GM10266 (cell line): ENCODE results near the gene KREMEN1.

ENCODE experiments used
- DNase-seq: peaks from one replicate; pipeline ENCODE4 v3.0.0; 2012; ENCODE audit errors: extremely low spot score
- TF ChIP-seq, protein P1 (sequence below): IDR thresholded peaks from 2 replicates; pipeline ENCODE4 v1.5.1; 2012; ENCODE audit warnings: mild to moderate bottlenecking, low read depth; ENCODE audit not compliant: control insufficient read depth, insufficient read depth; ENCODE audit errors: missing control alignments

The KREMEN1 gene

DNA sequence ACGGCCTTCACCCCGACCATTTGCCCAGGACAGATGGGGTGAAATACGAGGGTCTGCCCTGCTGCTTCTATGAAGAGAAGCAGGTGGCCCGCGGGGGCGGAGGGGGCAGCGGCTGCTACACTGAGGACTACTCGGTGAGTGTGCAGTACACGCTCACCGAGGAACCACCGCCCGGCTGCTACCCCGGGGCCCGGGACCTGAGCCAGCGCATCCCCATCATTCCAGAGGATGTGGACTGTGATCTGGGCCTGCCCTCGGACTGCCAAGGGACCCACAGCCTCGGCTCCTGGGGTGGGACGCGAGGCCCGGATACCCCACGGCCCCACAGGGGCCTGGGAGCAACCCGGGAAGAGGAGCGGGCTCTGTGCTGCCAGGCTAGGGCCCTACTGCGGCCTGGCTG, 22.4 kb upstream of the KREMEN1 start:
- TF ChIP-seq, protein P1, sequence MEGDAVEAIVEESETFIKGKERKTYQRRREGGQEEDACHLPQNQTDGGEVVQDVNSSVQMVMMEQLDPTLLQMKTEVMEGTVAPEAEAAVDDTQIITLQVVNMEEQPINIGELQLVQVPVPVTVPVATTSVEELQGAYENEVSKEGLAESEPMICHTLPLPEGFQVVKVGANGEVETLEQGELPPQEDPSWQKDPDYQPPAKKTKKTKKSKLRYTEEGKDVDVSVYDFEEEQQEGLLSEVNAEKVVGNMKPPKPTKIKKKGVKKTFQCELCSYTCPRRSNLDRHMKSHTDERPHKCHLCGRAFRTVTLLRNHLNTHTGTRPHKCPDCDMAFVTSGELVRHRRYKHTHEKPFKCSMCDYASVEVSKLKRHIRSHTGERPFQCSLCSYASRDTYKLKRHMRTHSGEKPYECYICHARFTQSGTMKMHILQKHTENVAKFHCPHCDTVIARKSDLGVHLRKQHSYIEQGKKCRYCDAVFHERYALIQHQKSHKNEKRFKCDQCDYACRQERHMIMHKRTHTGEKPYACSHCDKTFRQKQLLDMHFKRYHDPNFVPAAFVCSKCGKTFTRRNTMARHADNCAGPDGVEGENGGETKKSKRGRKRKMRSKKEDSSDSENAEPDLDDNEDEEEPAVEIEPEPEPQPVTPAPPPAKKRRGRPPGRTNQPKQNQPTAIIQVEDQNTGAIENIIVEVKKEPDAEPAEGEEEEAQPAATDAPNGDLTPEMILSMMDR: no peak
- no peak for DNase-seq

DNA sequence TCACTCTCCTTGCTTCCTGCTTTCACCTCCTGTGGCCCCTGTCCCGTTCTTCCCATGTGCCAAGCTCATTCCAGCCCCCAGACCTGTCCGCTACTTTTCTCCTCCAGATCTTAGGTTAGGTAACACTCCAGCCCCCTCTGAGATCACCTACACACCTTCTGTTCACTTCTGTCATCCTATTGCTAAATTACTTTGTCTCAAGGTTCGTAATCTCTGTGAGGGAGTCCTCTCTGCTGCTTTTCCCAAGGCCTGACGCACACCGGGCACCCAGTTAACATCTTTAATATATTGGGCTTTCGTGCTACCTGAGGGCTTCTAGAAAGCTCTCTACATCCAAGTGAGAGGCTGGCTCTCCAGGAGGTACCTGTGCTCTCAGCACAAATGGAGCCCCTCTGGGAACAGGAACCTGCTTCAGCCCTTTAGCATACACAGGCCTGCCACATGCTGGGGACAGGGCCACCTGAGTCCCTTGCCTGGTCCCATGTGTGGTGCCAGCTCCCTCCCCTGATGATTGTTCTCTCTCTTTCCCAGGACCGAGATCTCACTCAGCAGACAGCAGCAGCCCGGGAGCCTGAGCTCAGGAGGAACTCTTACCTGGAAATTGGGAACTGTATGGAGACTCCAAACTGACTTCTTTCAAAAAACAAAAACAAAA, 19.7 kb upstream of the KREMEN1 start:
- TF ChIP-seq, protein P1: no peak

DNA sequence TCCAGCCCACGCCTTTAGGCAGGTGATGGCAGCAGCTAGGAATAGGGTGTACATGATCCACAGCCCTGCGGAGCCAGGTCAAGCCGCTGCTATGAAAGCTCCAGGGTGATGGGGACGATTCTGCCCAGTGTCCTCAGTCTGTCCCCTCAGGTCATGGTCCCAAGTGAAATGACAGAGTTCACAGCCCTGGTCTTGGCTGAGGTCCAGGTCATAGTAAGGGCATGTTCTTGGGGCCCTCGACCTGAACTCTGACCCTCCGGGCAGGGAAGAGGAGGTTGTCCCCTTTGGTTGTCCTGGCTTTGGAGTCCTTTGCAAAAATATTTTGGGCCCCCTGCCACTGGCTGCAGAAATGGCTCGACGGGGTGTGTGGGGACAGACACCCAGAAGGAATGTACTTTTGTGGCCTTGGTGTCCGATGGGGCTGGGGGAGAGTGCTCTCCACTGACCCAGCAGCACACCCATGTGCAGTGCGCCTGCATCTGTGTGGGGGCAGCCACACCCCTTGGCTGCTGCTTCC, 18.5 kb upstream of the KREMEN1 start:
- TF ChIP-seq, protein P1: no peak
- no peak for DNase-seq

More for the DNA sequence above, 19.7 kb upstream of the KREMEN1 start:
- no peak for DNase-seq

DNA sequence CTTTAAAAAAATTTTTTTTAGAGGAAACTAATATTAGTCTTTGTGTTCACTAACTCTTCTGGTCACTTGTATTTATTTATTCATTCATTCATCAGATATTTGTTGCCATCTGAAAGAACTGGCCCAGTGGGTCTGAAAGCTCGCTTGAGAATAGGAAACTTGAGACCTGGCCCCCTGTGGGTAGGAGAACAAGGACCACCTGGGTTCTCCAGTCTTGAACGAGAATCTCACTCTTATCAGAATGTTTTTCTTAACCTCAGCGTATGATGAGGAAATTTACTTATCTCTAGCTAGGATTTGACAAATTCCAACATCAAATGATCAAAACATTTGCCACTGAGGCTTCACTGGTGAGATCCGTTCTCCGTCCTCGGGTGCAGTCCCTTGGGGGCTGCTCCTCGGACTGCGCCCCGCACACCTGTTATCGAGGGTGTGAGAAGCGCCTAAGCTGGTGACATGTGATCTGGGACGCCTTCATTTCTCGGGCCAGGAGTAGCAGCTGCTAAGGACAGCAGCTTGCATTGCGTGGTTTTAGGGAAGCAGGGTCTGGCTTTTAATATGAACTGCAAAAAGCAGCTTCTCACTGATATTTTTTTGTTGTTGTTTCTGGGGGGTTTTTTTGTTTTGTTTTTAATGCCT, 17.5 kb upstream of the KREMEN1 start:
- DNase-seq: no peak
- TF ChIP-seq, protein P1: no peak

DNA sequence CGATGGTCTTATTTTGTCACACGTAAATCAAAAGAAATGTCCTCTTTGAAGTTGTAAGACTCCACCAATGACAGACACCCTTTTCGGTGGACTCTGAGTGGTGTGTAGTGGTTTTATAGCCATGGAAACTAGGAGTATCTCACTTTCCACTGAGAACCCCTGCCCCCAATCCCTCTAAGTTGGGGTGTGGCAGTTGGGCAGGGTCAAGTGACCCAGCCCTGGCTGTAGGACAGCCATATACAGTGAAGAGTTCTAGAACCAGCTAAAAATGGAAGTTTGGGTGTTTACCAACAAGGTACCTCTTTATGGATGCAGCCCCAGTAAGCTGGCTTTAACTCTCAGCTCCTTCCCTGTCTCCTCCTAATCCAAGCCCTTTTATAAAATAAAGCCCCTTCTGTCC, 16.4 kb upstream of the KREMEN1 start:
- DNase-seq: no peak
- TF ChIP-seq, protein P1: no peak

DNA sequence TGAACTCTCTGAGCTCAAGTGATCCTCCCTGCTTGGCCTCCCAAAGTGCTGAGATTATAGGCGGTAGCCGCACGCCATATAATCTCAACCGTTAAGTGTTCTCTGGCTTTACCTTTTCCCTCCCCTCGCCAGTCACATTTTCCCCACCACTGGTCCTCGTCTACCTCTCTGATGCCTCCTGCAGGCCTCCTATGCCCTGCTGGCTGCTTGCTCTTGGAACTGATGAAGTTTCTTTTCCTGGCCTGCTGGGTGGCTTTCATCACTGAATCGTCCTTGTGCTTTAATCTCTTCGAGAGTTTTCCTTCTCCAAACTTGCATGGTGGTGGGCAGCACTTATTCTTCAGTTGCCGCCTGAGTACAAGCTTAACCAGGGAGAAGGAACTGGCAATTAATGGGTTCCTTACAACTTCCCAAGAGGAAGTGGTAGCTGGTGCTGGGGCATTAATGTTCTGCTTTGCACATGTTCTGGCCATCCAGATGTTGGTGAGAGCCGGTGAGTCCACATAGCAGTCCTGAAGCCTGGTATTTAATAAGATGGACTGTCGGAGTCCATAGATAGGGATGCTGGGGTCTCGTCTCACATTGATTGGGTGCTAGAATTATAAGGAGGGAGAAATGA, 12.5 kb upstream of the KREMEN1 start:
- TF ChIP-seq, protein P1: no peak

GRCh38 chr22:29060931-29061330, 11.9 kb upstream of the KREMEN1 start:
- TF ChIP-seq, protein P1: no peak
- no peak for DNase-seq

More for the DNA sequence above, 12.5 kb upstream of the KREMEN1 start:
- no peak for DNase-seq
